Brain pericyte (primary cell): Measurements from ENCODE around the gene OR10A2.
"Not testable (repeated sequence)": the region's sequence is repeated elsewhere in the genome, so short reads cannot be mapped to it uniquely, and the experiment has no call there.

Experiments used
- DNase-seq: peaks from one replicate; pipeline ENCODE4 v3.0.0-alpha.2; 2012; ENCODE audit warnings: low read depth, low spot score

The OR10A2 gene, protein sequence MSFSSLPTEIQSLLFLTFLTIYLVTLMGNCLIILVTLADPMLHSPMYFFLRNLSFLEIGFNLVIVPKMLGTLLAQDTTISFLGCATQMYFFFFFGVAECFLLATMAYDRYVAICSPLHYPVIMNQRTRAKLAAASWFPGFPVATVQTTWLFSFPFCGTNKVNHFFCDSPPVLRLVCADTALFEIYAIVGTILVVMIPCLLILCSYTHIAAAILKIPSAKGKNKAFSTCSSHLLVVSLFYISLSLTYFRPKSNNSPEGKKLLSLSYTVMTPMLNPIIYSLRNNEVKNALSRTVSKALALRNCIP

DNA sequence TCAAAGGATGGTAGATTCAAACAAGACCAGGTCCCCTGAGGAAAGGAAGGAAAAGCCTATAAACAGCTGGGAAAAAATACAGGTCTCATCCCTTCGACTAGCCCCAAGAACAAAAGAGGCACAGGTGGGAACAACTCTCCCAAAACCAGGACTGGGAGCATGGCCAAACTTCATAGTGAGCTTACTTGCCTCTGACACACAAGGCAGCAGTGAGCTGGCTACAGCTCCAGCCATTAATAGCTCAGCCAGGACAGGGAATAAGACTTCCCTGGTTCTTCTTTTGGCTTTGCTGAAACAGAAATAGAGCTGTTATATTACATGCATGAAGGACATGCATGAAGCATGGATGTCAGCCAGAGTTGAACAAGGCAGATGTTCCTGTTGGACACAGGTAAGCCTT lies at the start of gene OR10A2:
Gene OR10A2 (plus strand): TSS at position 97 of the 400 bp plus-strand sequence. CDS start 6,698 bp downstream, outside the sequence.
- DNase-seq, result no peak

DNA sequence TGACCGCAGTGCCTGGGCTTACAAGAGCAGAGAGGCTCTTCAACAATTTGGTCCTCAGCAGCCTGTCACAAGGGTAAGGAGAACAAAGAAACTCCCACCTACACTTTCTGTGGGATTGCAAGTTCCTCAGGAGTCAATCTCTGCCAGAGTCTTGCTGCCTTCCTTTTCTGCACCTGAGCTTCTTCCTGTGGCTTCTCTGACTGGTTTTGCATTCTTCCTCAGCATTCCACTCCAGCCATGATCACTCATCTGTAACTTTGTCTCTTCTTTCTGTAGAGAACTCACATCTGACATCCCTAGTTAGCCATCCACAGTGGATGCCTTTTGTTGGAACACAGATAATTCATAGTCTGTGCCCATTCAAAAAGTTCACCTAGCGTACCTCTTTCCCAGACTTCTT lies 49.2 kb upstream of the OR10A2 start:
- no peak for DNase-seq

DNA sequence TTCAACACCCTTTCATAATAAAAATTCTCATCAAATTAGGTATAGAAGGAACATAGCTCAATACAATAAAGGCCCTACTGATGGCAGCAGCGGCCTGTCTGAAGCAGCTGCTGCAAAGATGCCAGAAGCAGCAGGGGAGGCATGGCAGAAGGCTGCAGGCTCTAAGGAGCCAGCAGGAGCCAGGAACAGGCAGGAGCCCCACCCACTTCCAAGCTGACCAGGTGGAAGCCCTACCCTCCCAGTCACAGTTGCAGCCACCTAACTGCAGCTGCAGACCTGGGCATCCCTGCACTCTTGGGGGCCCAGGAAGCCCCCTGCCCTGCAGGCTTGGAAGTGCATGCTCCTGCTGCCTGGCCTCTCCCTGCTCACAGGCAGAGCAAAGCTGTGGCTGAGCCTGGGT lies 45.2 kb upstream of the OR10A2 start:
- DNase-seq, result no peak

DNA sequence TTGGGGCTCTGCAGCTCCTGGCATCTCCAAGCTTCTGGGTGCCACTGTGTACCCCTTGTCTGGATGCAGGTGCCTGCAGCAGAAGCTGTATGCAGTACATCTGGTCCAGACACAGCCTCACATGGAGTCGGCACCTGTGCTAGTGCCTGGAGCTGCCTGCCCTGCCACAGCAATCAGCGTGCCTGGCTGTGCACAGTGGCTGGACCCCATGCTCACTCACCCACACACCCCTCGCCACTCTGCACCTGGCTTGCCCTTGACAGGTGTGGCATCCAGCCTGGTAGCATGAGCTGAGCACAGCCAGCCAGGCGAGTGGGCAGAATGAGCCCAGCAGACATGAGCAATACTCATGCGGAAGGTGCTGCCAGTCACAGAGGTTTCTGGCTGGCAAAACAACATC lies 43.9 kb upstream of the OR10A2 start:
- no peak for DNase-seq

DNA sequence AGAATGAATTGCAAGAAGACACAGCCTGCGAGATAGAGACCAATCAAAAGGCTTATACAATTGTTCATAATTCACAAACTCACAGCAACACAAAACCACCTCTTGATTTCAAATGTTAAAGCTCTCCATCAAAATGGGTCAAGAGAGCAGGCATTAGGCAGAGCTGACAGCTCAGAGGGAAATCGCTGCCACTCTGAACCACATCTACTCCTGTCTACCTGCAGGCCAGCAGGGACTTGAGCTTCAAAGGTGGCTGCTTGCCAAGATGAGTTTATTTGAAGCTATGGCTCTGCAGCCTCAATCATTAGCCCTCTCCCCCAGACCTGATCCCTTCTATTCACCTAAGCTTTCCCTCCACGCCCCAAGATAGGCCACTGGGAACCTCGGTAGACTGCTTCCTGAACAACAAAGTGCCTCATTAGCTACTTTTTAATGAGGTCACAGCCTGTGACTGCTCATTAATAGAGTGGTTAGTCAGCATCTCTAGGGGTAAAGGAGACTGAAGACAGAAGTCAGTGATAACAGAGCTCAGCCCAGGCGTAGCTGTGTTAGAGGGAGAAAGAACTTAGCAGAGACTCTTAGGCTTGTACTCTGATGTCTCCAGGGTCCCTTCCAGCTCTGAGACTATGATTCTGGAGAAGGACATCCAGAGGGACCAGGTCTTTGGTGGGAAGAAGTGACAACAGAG lies 38.6 kb upstream of the OR10A2 start:
- no peak for DNase-seq

DNA sequence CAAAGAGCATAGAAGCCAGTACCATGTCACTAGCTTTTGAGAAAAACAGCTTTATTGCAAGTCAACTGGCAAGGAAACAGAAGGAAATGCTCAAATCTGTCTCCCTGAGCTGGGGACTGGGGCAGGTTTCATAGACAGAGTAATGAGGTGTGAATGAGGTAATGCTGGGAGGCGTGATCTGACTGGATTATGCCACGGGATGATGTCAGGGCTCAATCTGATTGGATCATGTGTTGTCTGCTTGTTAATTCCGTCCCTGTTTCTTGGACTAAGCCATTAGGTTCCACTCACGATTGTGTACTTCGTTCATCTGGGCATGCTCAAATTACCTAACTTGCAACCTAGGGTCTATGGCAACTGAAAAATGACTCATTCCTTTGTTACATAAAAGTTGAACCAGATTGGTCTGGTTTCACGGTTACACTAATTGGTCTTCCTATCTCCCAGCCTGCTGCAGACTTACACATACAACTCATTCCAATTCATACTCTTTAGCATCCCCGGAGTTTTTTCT lies 37.6 kb upstream of the OR10A2 start:
- DNase-seq, result no peak

DNA sequence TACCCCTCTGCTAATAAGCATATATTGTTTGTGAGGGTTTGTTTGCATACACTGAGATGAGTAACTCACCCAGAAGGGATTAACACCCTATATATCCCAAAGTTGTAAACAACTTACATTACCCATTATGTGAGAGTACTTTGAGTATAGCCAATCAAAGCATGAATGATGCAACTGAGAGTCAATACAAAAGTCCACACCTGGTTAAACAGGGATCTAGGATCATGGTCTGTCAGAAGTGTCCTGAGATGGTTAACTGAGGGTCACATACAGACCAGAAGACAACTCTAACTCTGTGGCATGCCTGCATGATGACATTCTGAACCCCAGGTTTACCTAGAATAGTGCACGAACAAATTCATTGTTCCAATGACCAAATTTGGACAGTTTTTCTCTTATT lies 34.8 kb upstream of the OR10A2 start:
- DNase-seq, result no peak

DNA sequence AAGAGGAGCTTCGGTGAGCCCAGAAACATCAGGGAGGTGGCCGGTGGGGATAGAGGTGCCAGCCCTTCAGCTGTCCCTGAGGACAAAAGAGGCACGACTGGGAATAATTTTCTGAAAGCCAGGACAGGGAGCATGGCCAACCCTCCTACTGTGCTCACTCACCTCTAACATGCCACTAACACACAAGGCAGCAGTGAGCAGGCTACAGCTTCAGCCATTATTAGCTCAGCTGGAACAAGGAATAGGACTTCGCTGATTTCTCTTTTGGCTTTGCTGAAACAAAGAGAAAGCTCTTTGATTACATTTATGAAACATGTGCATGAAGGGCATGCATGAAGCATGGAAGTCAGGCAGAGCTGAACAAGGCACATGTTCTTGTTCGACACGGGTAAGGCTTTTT lies 29.5 kb upstream of the OR10A2 start:
- DNase-seq, result no peak

DNA sequence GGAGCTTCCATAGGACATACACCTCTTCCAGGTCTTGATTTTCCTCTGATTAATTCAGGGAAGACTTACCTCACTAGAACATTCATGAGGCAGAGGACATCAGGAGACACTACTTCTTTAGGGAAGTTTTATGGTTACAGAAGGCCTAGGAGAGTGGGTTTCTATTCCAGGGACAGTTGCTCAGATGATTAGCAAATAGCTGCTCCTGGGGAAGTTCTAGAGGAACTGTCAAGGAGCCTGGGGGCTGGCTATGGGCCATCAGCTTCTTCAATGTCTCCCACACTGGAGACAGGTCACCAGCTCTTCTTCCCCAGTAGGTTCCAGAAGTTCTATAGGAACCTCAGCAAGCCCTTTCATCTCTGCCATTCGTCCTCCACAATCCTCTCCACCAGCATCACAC lies 28.8 kb upstream of the OR10A2 start:
- no peak for DNase-seq

DNA sequence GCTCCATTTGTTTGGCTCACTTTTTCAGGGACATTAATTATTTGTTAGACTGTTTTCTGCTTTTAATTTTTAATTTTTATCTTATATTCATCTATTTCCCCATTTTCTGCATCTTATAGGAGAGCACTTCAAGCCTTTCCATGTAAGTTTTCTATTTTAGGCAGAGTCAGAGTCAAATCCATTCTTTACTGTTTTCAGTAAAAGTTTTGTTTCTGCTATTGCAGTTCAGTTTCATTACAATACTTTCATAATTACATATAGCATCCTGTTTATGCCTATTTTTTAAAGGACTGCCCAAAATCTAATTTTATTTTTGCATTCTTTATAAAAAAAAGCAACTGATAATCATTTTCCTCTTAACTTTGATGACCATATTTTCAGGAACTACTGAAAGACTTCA lies 21.2 kb upstream of the OR10A2 start:
- DNase-seq, result no peak

DNA sequence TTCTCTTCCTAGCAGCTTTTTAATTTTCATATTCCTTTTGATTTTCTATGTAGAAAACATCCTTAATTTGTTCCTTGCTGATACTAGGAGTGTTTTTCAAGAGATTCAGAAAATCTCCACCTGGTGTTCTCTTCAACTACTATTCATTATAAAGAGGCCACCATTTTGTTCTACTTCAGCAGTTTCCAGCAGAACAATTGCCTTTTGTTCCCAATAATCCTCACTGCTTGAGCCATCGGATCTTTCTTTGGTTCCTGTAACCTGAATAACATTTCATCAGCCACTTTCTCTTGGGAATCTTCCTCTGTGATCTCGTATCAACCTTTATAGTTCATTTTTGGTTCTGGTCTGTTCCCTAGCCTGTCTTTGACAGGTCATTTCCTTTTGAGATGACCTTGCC lies 19.2 kb upstream of the OR10A2 start:
- no peak for DNase-seq

DNA sequence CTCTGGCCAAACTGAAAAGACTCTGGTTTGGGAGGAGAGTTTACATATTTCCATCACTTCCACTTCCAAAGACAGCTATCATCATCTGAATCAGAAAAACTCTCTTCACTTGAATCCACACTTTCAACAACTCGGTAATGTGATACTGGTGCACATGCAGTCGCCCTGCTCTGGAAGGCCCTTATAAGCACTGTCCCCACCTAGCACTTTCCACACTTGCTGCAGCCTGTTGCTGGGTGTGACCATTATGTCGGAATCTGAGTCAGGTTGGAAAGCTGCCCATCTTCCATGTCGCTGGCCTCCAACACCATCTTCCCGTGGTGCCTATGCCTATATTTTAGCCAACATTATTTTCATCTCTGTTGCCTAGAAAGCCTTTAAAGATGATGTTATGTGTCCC lies 18.5 kb upstream of the OR10A2 start:
- no peak for DNase-seq

DNA sequence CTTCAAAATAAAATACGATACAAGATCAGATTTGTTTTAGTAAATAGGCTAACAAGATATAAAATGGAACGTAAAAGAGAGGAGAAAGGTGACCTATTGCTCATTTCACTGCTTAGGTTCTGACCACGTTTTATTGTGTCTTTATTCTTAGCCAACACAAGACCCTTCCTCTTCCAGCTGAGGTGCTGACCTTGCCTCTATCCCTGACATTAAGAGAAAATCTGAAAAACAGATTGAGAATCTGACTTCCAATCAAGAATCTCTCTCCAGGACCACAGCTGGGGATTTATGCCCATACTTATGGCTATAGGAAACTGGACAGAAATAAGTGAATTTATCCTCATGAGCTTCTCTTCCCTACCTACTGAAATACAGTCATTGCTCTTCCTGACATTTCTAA lies 17.5 kb upstream of the OR10A2 start, which contains the start of gene OR10A5:
Gene OR10A5 (plus strand): TSS at position 301 of the 400 bp plus-strand sequence. CDS start 0 bp downstream, at position 301.
- no peak for DNase-seq

DNA sequence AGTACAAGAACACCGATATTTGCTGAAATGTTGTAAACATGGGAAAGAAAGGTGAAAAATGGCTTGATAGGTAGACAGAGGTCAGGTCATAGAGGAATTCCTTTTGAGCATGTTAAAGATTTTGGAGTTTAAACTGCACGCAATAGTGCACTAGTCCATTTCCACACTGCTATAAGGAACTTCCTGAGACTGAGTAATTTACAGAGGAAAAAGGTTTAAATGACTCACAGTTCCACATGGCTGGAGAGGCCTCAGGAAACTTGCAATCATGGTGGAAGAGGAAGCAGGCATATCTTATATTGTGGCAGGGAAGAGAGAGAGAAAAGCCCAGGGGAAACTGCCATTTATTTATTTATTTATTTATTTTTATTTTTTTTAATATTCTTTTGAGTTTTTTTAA lies 12.3 kb upstream of the OR10A2 start:
- DNase-seq, result no peak

DNA sequence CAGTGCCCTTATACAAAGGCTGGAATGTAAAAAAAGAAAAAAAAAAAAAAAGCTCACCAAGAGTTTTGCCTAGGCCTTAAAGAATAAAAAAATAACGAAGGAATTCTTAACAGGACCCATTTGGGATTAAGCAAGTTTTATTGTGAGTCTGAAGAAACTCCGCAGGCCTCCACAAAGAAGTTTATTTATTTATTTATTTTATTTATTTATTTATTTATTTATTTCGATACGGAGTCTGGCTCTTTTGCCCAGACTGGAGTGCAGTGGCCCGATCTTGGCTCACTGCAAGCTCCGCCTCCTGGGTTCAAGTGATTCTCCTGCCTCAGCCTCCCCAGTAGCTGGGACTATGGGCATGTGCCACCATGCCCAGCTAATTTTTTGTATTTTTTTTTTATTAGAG lies 8.1 kb upstream of the OR10A2 start:
- DNase-seq, result not testable (repeated sequence)

DNA sequence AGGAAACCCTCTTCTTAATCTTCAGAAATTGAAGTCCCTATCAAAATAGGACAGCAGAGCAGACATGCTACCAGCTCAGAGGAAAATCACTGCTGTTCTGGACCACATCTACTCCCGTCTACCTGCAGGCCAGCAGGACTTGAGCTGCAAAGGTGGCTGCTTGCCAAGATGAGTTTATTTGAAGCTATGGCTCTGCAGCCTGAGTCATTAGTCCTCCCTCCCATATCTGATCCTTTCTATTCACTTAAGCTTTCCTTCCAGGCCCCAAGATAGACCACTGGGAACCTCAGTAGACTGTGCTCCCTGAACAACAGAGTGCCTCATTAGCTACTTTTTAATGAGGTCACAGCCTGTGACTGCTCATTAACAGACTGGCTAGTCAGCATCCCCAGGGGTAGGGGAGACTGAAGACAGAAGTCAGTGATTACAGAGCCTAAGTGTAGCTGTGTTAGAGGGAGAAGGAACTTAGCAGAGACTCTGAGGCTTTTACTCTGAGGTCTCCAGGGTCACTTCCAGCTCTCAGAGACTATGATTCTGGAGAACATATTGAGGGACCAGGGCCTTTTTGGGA lies 6.8 kb upstream of the OR10A2 start:
- no peak for DNase-seq

DNA sequence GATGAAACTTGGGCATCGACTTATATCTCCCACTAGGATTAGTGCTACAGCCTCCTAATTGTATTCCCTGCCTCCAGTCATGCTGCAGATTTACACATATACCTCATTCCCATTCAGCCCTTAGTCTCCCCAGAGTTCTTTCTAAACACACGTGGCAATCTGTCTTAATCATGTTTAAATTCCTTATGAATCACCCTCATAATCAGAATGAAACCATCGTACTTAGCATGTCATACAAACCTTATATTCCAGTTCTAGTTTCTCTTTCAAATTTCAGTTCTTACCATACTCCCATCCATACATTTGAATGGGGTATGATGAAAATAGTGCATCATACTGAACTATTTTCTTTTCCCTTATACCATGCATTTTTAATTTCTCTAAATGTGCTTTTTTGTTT lies 6.0 kb upstream of the OR10A2 start:
- DNase-seq, result no peak

DNA sequence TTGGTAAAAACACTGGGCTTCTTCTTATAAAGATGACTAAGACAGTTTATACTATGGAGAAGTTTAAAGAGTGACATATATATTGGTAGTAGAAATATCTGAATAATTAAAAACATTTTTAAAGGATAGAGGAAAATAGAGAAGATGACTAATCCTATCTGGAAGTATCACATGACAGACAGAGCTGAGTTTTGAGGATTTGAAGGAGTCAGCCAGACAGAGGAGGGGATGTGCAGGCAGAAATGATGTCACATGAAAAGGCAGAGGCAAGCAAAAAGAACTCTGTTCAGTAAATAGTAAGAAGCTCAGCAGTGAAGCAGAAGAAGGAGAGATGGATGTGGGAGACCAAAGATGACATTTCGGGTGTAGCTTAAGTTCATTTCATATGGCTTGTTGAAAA lies 1.6 kb downstream of the OR10A2 start:
- DNase-seq, result no peak

DNA sequence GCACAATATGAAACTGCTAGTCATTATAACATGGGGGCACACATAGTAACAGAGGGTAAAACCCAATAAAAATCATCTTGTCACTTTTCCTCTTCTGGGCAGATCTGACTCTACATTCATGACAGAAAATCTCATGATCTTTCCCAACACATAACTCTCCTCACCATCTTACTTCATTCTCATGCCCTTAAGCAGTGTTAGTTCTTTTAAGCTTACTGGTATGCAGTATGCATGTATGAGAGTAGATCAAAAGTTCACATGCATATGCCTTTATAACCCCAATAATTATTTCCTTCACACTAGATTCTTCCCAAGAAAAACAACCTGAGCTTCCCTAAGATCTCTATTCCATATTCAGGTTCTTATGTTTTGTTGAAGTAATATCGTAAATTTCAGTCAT lies 8.4 kb downstream of the OR10A2 start:
- DNase-seq, result no peak

DNA sequence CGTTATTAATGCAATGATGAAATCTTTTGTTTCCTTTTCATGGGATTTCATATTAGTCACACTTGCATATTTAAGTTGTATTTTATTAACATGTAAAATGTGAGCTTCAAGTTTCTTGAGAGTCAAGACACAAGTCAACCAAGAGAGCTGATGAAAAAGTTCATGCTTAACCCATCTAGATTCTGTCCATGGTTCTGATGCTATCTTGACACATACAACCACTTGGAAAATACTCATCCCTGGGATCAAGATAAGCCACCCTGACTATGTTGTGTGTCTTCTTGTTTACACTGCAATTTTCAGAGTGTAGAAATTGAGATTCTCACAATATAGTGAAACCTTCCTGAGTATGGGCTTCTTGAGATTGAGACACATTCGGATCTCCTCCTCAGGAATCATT lies 12.9 kb downstream of the OR10A2 start:
- no peak for DNase-seq

DNA sequence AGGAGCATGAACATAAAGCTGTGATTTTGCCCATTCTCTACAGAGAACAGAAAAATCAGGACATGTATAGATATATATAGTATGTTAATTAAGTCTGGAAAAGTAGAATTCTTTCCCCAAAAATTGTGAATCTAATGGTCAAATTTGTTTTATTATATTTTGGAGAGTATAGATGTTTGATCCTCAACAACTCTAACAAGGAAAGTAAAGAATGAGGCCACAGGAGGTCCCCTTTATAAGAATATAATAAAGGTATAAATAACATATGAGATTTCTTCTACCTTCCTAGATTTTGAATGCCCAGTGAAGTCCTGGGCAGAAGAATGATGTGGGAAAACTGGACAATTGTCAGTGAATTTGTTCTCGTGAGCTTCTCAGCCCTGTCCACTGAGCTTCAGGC lies 13.5 kb downstream of the OR10A2 start, which contains the start of gene OR10A4:
Gene OR10A4 (plus strand): TSS at position 301 of the 400 bp plus-strand sequence. CDS start 23 bp downstream, at position 324.
- DNase-seq, result no peak

DNA sequence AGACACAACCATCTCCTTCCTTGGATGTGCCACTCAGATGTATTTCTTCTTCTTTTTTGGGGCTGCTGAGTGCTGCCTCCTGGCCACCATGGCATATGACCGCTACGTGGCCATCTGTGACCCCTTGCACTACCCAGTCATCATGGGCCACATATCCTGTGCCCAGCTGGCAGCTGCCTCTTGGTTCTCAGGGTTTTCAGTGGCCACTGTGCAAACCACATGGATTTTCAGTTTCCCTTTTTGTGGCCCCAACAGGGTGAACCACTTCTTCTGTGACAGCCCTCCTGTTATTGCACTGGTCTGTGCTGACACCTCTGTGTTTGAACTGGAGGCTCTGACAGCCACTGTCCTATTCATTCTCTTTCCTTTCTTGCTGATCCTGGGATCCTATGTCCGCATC lies 14.1 kb downstream of the OR10A2 start:
- DNase-seq, result no peak

DNA sequence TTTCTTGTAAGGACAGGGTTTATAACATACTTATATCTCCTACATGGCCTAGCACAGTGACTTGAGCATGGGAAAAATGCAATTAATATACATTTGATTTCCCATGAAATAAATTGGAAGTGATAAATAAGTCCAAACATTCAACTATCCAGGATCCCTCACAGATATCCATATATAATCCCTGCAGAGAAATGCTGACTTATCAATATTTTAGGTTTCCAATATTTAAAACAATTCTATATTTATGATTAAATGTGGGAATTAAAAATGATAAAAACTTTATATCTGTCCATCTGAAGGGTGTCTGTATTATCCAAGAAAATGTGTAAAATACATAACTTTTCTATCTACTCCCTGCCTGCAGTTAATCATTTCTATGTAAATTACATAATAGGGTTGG lies 19.9 kb downstream of the OR10A2 start:
- no peak for DNase-seq
